Measurements from ENCODE around the gene PHLDB2. TPM values are rescaled to one million over a fixed set of nuclear protein-coding genes. Genes with fewer than 3 reads are reported as not detected.

The PHLDB2 gene
- polyA plus RNA-seq, 1 donor (not counting 4 experiments of a cell fraction or from before 2014, with no cell fraction given), result 150 TPM

DNA sequence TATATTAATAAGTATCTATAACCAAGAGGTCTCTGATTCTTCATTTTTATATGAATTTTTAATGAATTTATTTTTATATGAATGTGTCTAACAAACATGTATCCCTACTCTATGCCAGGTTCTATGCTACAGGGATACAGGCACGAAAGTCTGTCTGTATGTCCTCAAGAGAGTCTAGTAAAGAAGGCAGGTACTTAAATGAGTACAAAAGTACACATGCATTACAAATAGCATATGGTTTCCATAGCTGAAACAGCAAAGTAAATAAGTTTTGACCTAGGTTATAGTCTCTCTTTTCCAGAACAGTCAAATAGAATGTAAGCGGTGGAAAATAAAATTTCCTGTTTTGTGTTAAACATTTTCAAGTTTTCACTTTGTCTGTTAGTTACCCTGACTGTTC, 106.4 kb downstream of the PHLDB2 start:
- Histone ChIP-seq H3K9ac (ENCODE audit: control insufficient read depth, extremely low read depth, insufficient read depth, low read length) (no peak overlapping the region), H3K4me2 (ENCODE audit: control insufficient read depth, extremely low read depth, insufficient read depth, low read depth, low read length) (no peak overlapping the region), H3K4me3 (ENCODE audit: control insufficient read depth in 2 of 3, extremely low read depth in 1 of 3, insufficient read depth in 2 of 3, low read depth in 1 of 3, low read length in 3 of 3) (no peak overlapping the region), H4K20me1 (ENCODE audit: control insufficient read depth, extremely low read depth, insufficient read depth, low read length) (no peaks in the 10 kb centered on the region), H3K27me3 (ENCODE audit: control insufficient read depth, extremely low read depth, insufficient read depth, low read length) (no peaks in the 10 kb centered on the region), H3K9me1 (ENCODE audit: control insufficient read depth, extremely low read depth, insufficient read depth, low read length) (no peaks in the 10 kb centered on the region), H3K36me3 (ENCODE audit: control insufficient read depth in 2 of 2, extremely low read depth in 1 of 2, insufficient read depth in 2 of 2, low read length in 2 of 2) (peaks cover 15 to 51% of the 10 kb centered on the region in 2 experiments), H3K79me2 (ENCODE audit: control insufficient read depth, insufficient read depth, low read length) (no peaks in the 10 kb centered on the region), H2AFZ (ENCODE audit: control insufficient read depth, low read length) (no peak overlapping the region), H3K4me1 (ENCODE audit: control insufficient read depth, extremely low read depth, insufficient read depth, low read length) (peaks cover 11% of the 10 kb centered on the region), H3K27ac (ENCODE audit: control insufficient read depth, insufficient read depth, low read length) (no peak overlapping the region), H3K9me3 (ENCODE audit: control insufficient read depth, low read depth, low read length) (no peaks in the 10 kb centered on the region)
- TF ChIP-seq CTCF (optimal IDR thresholded peaks at IDR 0.05 in 1 of 3, IDR thresholded peaks at IDR 0.05 in 1 of 3, conservative IDR thresholded peaks at IDR 0.05 in 1 of 3; ENCODE audit: extremely low read depth in 1 of 3, insufficient read depth in 2 of 3, low read length in 3 of 3), result no peak
- no peak for TF ChIP-seq EZH2 (IDR thresholded peaks at IDR 0.05; ENCODE audit: low read length)
- DNase-seq (ENCODE audit: low read depth, low spot score), result no peak
- dilution Hi-C loops (cut with MboI; ENCODE audit: extremely low pct_ligation_motif_present, low sequenced_read_pairs), result no loop called here
- no peak for FAIRE-seq

DNA sequence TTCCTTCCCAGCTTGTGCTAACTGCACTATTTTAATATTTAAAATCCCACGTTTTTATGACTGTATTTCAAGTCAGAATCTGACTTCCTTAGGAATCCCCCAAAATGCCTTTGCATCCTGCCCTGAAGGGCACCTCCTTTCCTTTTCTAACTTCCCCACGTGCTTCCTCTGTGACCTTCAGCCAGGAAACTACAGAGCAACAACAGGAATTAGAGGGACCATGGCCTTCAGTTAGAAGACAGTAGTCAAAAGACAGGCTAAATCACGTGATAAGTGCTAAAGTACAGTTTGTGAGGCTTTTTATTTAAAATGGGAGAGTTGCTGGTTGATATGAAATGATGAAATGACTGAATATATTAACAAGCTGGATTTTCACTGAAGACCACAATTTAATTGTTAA, 108.0 kb downstream of the PHLDB2 start:
- dilution Hi-C loops (cut with MboI; ENCODE audit: extremely low pct_ligation_motif_present, low sequenced_read_pairs), result no loop called here
- Histone ChIP-seq H2AFZ (ENCODE audit: control insufficient read depth, low read length) (no peak overlapping the region), H3K27ac (ENCODE audit: control insufficient read depth, insufficient read depth, low read length) (peak overlapping the region; percentile 25), H3K4me2 (ENCODE audit: control insufficient read depth, extremely low read depth, insufficient read depth, low read depth, low read length) (no peak overlapping the region), H3K4me3 (ENCODE audit: control insufficient read depth in 2 of 3, extremely low read depth in 1 of 3, insufficient read depth in 2 of 3, low read depth in 1 of 3, low read length in 3 of 3) (no peak overlapping the region), H3K9me3 (ENCODE audit: control insufficient read depth, low read depth, low read length) (no peaks in the 10 kb centered on the region), H3K9me1 (ENCODE audit: control insufficient read depth, extremely low read depth, insufficient read depth, low read length) (no peaks in the 10 kb centered on the region), H4K20me1 (ENCODE audit: control insufficient read depth, extremely low read depth, insufficient read depth, low read length) (no peaks in the 10 kb centered on the region), H3K36me3 (ENCODE audit: control insufficient read depth in 2 of 2, extremely low read depth in 1 of 2, insufficient read depth in 2 of 2, low read length in 2 of 2) (peaks cover 20 to 61% of the 10 kb centered on the region in 2 experiments), H3K27me3 (ENCODE audit: control insufficient read depth, extremely low read depth, insufficient read depth, low read length) (no peaks in the 10 kb centered on the region), H3K4me1 (ENCODE audit: control insufficient read depth, extremely low read depth, insufficient read depth, low read length) (peaks cover 11% of the 10 kb centered on the region), H3K9ac (ENCODE audit: control insufficient read depth, extremely low read depth, insufficient read depth, low read length) (no peak overlapping the region), H3K79me2 (ENCODE audit: control insufficient read depth, insufficient read depth, low read length) (no peaks in the 10 kb centered on the region)
- FAIRE-seq (no peak), DNase-seq (ENCODE audit: low read depth, low spot score) (no peak)
- TF ChIP-seq CTCF (optimal IDR thresholded peaks at IDR 0.05 in 1 of 3, IDR thresholded peaks at IDR 0.05 in 1 of 3, conservative IDR thresholded peaks at IDR 0.05 in 1 of 3; ENCODE audit: extremely low read depth in 1 of 3, insufficient read depth in 2 of 3, low read length in 3 of 3) (no peak), EZH2 (IDR thresholded peaks at IDR 0.05; ENCODE audit: low read length) (no peak)

All from keratinocyte (primary cell).